ENCODE measurements around the gene ALKBH5. TPM values are rescaled to one million over a fixed set of nuclear protein-coding genes. Genes with fewer than 3 reads are reported as not detected.

Gene ALKBH5
- total and polyA plus RNA-seq, 9 of the 15 experiments (the other 6 are each of a cell fraction or from before 2014, with no cell fraction given) = 11.4 to 70.0 (median 47.4) TPM

DNA sequence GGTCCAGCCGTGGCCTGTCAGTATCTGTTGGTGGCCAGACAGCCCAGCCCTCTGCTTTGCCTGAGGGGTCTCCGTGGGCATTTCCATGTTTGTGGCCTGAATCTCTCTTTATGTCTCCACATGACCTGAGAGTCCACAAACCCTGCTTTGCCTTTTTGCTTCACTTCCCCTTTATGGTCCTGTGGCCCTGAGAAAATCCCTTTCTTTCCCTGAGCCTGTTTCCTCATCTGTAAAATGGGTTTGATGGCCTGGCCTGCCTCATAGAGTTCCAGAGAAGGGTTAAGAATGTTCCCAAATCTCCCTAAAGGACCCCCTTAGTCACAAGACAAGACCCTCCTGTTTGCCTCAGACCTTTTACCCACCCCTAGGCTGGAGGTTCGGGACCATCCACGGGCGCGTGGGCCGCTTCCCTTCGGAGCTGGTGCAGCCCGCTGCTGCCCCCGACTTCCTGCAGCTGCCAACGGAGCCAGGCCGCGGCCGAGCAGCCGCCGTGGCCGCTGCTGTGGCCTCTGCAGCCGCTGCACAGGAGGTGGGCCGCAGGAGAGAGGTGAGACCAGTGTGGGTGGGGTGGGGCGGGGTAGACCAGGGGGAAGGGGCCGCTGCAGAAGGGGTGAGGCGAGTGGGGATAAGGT lies 26.2 kb upstream of the ALKBH5 start (continued):
- TF ChIP-seq RBM25 (IDR thresholded peaks at IDR 0.05; ENCODE audit: low read depth, low read length, severe bottlenecking) = peak; percentile 62
- TF ChIP-seq, protein P1, sequence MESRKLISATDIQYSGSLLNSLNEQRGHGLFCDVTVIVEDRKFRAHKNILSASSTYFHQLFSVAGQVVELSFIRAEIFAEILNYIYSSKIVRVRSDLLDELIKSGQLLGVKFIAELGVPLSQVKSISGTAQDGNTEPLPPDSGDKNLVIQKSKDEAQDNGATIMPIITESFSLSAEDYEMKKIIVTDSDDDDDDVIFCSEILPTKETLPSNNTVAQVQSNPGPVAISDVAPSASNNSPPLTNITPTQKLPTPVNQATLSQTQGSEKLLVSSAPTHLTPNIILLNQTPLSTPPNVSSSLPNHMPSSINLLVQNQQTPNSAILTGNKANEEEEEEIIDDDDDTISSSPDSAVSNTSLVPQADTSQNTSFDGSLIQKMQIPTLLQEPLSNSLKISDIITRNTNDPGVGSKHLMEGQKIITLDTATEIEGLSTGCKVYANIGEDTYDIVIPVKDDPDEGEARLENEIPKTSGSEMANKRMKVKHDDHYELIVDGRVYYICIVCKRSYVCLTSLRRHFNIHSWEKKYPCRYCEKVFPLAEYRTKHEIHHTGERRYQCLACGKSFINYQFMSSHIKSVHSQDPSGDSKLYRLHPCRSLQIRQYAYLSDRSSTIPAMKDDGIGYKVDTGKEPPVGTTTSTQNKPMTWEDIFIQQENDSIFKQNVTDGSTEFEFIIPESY (CRISPR knock-in tag; IDR thresholded peaks at IDR 0.05) = peak; percentile 42; the same call in 1 of the 2 replicates
- peak in 1 of 2 experiments; percentile 45; a peak in 1 of 4 replicates for TF ChIP-seq KDM1A (IDR thresholded peaks at IDR 0.05)
- no peak for TF ChIP-seq SNAPC5 (CRISPR knock-in tag; IDR thresholded peaks at IDR 0.05)
- TF ChIP-seq CHD4 (IDR thresholded peaks at IDR 0.05; ENCODE audit: insufficient read depth, insufficient replicate concordance, low read depth, low read length, poor library complexity, severe bottlenecking) = peak; percentile 53
- TF ChIP-seq ZBTB1 (CRISPR knock-in tag; IDR thresholded peaks at IDR 0.05; ENCODE audit: borderline replicate concordance, low read depth) = no peak
- no peak for TF ChIP-seq THRB (CRISPR knock-in tag; conservative IDR thresholded peaks at IDR 0.05)
- no peak for TF ChIP-seq SRF (CRISPR knock-in tag; IDR thresholded peaks at IDR 0.05)
- no peak for TF ChIP-seq ARID2 (IDR thresholded peaks at IDR 0.05)
- no peak for TF ChIP-seq KLF16 (IDR thresholded peaks at IDR 0.05)
- TF ChIP-seq SMARCA5 (IDR thresholded peaks at IDR 0.05) = no peak
- TF ChIP-seq MEF2D (tag; conservative IDR thresholded peaks at IDR 0.05; ENCODE audit: low read depth) = no peak
- TF ChIP-seq NFIX (CRISPR knock-in tag; IDR thresholded peaks at IDR 0.05; ENCODE audit: low read depth) = no peak
- TF ChIP-seq TCFL5 (CRISPR knock-in tag; conservative IDR thresholded peaks at IDR 0.05) = no peak
- no peak for TF ChIP-seq E2F5 (CRISPR knock-in tag; IDR thresholded peaks at IDR 0.05)
- TF ChIP-seq GABPA (tag; conservative IDR thresholded peaks at IDR 0.05; ENCODE audit: low read depth) = no peak
- no peak for TF ChIP-seq FOXA3 (CRISPR knock-in tag; conservative IDR thresholded peaks at IDR 0.05 in 1 of 2, IDR thresholded peaks at IDR 0.05 in 1 of 2)
